HG03460 (cell line): ENCODE results near the gene TPSAB1.

Source experiments
- ATAC-seq: cut with Tn5 transposase; IDR thresholded peaks from one replicate; pipeline ENCODE4 v1.9.1; 2021; ENCODE audit not compliant: unreplicated experiment

The TPSAB1 gene

GRCh38 chr16:1283296-1283695 lies 42.8 kb downstream of the TPSAB1 start:
- ATAC-seq = no peak

GRCh38 chr16:1283996-1284616 lies 43.6 kb downstream of the TPSAB1 start:
- ATAC-seq = no peak

DNA sequence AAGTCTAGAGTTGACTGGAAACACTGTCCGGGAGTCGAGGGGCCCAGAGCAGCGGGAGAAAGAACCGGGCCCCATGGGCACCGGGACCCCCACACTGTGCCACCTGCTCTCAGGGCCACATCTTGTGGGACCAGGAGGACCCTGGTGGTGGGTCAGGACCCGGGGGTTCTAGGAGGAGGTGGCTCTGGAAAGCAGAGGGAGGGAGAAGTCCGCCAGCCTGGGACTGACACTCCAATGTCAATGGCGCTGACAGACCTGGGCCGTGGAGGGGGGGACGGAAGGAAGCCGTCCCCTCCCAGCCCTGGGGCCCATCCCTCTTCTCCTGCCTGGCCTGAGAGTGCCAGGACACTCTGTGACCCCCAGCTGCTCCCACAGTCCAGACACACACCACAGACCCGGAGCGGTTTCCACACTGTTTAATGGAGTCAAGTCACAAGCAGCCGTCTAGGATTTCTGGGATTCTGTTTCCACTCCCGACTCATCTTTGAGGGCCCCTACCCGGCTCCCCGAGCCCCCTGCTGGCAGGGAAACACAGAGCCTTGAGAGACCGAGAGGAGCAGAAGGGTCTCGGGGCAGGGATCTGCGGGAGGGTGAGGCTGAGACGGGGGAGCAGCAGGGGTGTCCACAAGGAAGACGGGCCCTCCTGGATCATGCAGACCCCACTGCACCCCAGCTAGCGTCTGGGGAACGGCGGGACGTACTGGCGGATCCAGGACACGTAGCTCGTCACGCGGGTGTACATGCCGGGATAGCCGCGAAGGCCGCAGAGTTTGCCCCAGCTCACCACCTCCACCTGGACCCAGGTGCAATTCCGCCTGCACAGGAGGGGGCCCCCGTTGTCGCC lies 45.4 kb downstream of the TPSAB1 start:
- no peak for ATAC-seq

DNA sequence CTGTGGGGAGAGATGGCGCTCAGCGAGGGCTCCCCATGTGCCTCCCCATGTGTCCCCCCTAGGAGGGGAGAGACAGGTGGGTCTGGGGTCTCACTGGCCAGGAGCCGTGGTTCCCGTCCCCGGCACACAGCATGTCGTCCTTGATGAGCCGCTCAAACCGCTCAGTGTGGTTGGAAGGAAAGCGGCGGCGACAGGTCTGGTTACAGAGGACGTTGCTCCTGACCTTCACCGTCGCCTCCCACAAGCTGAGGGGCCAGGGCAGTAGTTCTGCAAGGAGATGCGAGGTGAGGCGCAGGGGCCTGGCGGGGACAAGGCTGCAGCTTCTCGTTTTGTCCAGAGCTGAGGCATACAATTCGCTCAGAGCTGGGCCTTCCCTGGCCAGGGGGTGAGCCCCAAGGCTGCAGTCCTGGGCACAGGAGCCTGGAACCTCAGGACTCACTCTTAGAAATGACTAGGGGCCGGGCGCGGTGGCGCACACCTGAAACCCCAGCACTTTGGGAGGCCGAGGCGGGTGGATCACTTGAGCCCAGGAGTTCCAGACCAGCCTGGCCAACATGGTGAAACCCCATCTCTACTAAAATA lies 46.1 kb downstream of the TPSAB1 start:
- no peak for ATAC-seq

DNA sequence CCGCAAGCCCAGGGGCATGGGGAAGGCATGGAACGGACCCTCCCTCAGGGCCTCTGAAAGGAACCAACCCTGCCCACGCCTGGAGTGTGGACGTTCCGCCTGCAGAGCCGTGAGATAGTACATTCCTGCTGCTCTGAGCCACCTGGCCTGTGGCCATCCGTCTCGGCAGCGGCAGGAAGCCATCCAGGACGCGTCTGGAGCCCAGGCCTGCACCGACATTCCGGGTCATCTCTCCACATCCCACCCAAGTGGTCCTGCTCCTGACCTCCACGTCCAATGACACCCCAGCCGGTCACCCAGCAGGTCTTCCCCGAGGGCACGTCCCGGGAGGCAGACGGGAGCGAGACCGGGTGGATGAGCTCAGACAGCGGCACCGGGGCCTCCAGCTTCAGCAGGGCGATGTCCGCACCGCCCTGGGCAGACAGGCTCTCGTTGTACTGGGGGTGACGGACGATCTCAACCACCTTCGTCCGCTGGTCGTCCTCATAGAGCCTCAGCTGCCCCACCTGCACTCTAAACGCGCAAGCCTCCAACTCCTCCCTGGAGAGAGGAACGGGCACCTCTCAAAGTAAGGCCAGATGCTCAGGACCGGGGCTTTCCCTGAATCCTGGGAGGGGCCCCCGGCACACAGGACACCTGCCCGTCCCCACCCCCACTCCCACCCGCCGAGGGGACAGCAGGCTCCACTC lies 47.6 kb downstream of the TPSAB1 start:
- no peak for ATAC-seq

DNA sequence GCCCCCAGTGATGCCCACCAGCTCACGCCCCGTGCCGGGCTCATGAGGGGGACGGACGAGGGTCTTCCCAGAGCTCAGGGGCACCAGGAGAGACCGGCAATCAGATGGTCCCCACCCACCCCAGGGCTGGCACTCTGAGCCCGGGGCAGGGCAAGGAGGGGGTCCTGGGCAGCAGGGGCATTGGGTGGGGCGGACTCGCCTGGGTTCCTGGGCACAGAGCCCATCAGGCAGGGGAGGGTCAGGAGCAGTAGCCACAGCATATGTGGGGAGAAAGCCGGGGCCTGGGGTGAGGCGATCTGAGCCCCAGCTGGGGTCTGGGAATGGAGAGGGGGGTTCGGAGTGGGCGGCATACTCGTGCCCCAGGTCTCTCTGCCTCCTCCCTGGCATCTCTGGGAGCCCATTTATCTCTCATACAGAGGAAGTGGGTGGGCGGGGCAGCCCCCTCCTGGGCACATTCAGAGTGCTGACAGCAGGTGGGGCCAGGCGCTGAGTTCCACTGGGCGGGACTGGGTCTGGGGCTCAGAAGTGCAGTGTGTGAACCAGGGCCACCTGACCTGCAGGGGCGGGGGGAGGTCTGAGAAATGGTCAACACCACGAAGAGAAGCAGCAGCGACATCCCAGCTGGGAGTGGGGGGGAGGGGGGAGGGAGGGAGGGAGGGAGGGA lies 48.4 kb downstream of the TPSAB1 start:
- ATAC-seq = no peak

- no peak for ATAC-seq
Observed at GRCh38 chr16:1289477-1289866, 49.0 kb downstream of the TPSAB1 start.

DNA sequence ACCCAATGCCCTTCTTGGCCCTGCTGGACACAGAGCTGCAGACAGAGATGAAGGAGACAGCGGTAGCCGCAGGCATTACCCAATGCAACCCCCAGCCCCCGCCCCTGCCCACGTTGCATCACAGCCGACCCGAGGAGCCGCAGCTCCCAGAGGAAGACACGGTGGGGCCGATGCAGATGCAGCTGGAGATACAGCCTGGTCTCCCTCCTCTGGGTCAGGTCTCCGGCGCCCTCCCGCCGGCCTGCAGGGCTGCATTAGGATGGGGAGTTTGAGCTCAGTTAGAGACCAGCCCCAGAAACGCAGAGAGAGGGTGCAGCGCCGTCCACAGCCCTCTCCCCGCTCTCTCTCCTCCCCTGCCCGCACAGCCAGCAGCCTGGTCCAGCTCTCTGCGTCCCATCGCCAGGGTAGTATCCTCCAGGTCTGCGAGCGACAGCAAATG lies 49.6 kb downstream of the TPSAB1 start:
- no peak for ATAC-seq

DNA sequence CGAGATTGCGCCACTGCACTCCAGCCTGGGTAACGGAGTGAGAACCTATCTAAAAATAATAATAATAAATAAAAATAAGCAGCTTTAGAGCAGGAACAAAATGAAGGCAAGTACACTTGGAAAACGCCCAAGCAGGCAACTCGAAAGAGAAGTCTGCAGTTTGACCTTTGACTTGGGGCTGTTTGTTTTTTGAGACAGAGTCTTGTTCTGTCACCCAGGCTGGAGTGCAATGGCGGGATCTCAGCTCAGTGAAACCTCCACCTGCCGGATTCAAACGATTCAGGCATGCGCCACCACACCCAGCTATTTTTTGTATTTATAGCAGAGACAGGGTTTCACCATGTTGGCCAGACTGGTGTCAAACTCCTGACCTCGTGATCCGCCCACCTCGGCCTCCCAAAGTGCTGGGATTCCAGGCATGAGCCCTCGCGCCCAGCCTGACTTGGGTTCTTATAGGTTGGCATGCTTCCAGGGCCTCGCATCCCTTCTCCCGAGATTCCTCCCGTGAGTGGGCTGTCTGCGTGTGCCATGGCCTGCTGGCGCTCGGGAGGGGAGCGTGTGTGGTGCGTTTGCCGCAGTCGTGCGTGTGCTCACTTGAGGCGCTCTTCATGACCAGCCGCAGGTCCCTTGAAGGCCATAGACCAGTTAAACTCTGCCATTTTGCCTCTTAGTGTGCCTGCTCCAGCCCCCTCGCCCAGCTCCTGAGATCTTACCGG lies 50.5 kb downstream of the TPSAB1 start:
- no peak for ATAC-seq

DNA sequence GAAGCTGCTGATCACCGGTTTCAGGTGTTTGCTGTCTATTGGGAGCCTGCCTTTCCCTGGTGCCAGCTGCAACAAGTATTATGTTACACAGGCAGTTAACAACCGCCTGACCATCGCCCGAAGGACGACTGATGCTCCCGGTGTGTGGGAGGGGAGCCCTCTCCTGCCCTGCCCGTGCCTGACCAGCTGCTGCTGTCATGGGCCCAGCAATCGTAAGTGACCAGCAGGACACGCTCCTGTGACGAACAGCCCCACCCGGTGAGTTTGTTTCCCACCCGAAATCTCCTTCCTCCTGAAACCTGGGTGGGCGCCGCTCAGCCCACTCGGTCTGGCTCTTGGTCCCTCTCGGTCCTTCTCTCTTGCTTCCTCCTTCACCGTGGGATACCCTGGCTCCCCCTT lies 51.1 kb downstream of the TPSAB1 start:
- no peak for ATAC-seq
